Neural cell (in vitro differentiated cells): ENCODE measurements around the gene MUC12.

Experiments used
- EP300 ChIP-seq: fragments of 450-650 bp; conservative IDR thresholded peaks from 2 replicates; pipeline ENCODE4 v1.6.1; 2014; ENCODE audit warnings: antibody characterized with exemption, mild to moderate bottlenecking, moderate library complexity; ENCODE audit not compliant: poor library complexity, severe bottlenecking
- MXI1 ChIP-seq: fragments of 450-650 bp; conservative IDR thresholded peaks from 2 replicates; pipeline ENCODE4 v1.6.1; 2014; ENCODE audit warnings: antibody characterized with exemption, mild to moderate bottlenecking; ENCODE audit not compliant: poor library complexity, severe bottlenecking
- POLR2AphosphoS5 ChIP-seq: IDR thresholded peaks from 2 replicates; pipeline ENCODE4 v1.6.1; 2012
- RAD21 ChIP-seq: fragments of 450-650 bp; conservative IDR thresholded peaks from 2 replicates; pipeline ENCODE4 v1.6.1; 2014; ENCODE audit warnings: antibody characterized with exemption, mild to moderate bottlenecking, moderate library complexity
- REST ChIP-seq: IDR thresholded peaks from 2 replicates; pipeline ENCODE4 v1.6.1; 2012; ENCODE audit warnings: borderline replicate concordance
- SMC3 ChIP-seq: fragments of 450-650 bp; conservative IDR thresholded peaks from 2 replicates; pipeline ENCODE4 v1.6.1; 2014; ENCODE audit warnings: antibody characterized with exemption, mild to moderate bottlenecking, moderate library complexity; ENCODE audit not compliant: poor library complexity
- TAF1 ChIP-seq: IDR thresholded peaks from 2 replicates; pipeline ENCODE4 v1.6.1; 2012; ENCODE audit warnings: low read depth
- TF ChIP-seq, protein P1 (sequence below): fragments of 450-650 bp; IDR thresholded peaks from 2 replicates; pipeline ENCODE4 v1.5.1; 2014; ENCODE audit warnings: antibody characterized with exemption, mild to moderate bottlenecking, moderate library complexity; ENCODE audit not compliant: poor library complexity, severe bottlenecking

DNA sequence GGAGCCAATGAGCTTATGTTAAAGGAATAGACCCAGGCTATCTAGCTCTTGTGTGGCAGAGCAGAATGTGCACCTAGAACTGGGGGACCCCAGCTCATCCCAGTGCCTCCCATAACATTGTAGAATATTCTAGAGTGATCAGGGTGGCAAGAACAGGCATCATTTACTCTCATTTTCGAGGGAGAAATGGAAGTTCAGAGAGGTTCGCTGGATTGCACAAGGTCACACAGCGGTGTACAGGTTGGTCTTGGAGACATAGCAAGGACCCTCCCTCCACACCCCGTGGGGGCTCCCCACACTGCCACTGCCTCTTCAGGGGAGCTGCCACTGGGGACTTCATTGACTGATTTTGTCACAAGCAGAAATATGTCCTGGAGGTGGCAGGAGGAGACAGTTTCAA, 8.9 kb downstream of the MUC12 start:
- TF ChIP-seq, protein P1, sequence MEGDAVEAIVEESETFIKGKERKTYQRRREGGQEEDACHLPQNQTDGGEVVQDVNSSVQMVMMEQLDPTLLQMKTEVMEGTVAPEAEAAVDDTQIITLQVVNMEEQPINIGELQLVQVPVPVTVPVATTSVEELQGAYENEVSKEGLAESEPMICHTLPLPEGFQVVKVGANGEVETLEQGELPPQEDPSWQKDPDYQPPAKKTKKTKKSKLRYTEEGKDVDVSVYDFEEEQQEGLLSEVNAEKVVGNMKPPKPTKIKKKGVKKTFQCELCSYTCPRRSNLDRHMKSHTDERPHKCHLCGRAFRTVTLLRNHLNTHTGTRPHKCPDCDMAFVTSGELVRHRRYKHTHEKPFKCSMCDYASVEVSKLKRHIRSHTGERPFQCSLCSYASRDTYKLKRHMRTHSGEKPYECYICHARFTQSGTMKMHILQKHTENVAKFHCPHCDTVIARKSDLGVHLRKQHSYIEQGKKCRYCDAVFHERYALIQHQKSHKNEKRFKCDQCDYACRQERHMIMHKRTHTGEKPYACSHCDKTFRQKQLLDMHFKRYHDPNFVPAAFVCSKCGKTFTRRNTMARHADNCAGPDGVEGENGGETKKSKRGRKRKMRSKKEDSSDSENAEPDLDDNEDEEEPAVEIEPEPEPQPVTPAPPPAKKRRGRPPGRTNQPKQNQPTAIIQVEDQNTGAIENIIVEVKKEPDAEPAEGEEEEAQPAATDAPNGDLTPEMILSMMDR = no peak
- TF ChIP-seq REST = no peak
- no peak for TF ChIP-seq SMC3
- TF ChIP-seq EP300 = no peak
- no peak for TF ChIP-seq RAD21
- no peak for TF ChIP-seq MXI1
- TF ChIP-seq POLR2AphosphoS5 = no peak
- TF ChIP-seq TAF1 = no peak
